ENCODE data around the gene NAA10. TPM values are rescaled to one million over a fixed set of nuclear protein-coding genes. Genes with fewer than 3 reads are reported as not detected.
A peak's percentile ranks its signal among the peaks of the same experiment; 100 is the strongest.

Gene NAA10
- total and polyA plus RNA-seq, 11 donors, result 52.5 to 221 (median 91.5) TPM

DNA sequence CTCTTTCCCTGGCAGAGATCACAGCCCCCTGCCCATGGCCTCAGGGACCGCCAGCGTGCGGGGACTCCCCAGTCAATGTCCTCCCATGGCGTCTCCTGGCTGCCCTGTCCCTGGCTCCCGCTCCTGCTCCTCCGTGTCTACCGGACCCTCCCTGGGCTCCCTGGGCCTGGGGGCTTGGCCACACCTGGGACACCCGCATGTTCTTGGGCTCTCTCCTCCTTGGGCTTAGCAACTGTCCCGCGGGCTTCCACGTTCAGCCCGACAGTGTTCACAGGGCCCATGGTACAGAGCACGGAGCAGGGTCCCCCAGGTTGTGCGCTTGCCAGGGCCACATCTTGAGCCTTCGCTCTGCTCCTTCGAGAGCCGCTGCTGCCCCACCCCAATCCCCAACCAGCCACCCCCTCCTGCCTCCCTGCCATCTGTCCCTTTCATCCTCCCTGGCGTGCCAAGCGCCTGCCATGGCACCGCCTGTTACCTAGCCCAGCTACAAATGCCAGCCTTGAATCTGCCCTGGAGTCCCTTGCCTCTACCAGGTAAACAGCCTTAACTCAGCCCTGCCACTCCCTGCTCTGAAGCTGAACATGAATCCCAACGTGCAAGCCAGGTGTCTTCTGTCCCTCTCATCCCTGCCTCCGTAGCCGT lies 26.5 kb downstream of the NAA10 start:
- Histone ChIP-seq H3K27ac (no peak overlapping the region), H3K36me3 (peaks cover 0 to 27% (median 0%) of the 10 kb centered on the region in 9 donors), H3K4me3 (no peak overlapping the region), H3K9me3 (no peaks in the 10 kb centered on the region), H3K27me3 (peaks cover 0 to 44% (median 0%) of the 10 kb centered on the region in 9 donors), H3K4me1 (peaks cover 0 to 11% (median 0%) of the 10 kb centered on the region in 12 donors)
- TF ChIP-seq POLR2A (IDR thresholded peaks at IDR 0.05) (no peak), CTCF (IDR thresholded peaks at IDR 0.05) (no peak)
- 87 to 92% (median 89%) methylated on average over 21 to 23 of the region's 23 CpGs for WGBS, 4 donors
- ATAC-seq, result no peak
- intact Hi-C loops (cut with DNase I), result loop anchor here in 2 of 10 donors (10.0 kb wide), 1 partner anchor 74 kb away; the partner anchor contains the start of gene PDZD4 (in 2 of the 2)
- DNase-seq, result peak in 1 of 5 donors; percentile 11

- no peak overlapping the region for H3K4me3 ChIP-seq
- DNase-seq (no peak), ATAC-seq (no peak)
- WGBS, 4 donors, result 77 to 84% (median 79%) methylated on average over 11 to 12 of the region's 12 CpGs
- H3K27ac ChIP-seq, result no peak overlapping the region
- no peak for TF ChIP-seq POLR2A (IDR thresholded peaks at IDR 0.05)
- no peak for TF ChIP-seq CTCF (IDR thresholded peaks at IDR 0.05)
- peaks cover 0 to 22% (median 0%) of the 10 kb centered on the region in 9 donors for H3K36me3 ChIP-seq
- intact Hi-C loops (cut with DNase I), result loop anchor here in 2 of 10 donors (10.0 kb wide), 1 partner anchor 73 kb away; the partner anchor contains the start of gene PDZD4 (in 2 of the 2)
- H3K27me3 ChIP-seq, result peaks cover 0 to 38% (median 0%) of the 10 kb centered on the region in 9 donors
- peaks cover 0 to 12% (median 0%) of the 10 kb centered on the region in 12 donors for H3K4me1 ChIP-seq
- no peaks in the 10 kb centered on the region for H3K9me3 ChIP-seq
Measured at GRCh38 chrX:153907456-153907855, 27.4 kb downstream of the NAA10 start.

- Histone ChIP-seq H3K27ac (no peak overlapping the region), H3K4me3 (peak overlapping the region in 1 of 12 donors; percentile 46), H3K9me3 (no peaks in the 10 kb centered on the region), H3K4me1 (peaks cover 0 to 21% (median 1%) of the 10 kb centered on the region in 12 donors), H3K36me3 (peaks cover 0 to 11% (median 0%) of the 10 kb centered on the region in 9 donors), H3K27me3 (peaks cover 0 to 30% (median 0%) of the 10 kb centered on the region in 9 donors)
- intact Hi-C loops (cut with DNase I), result loop anchor here in 2 of 10 donors (10.0 kb wide), 1 partner anchor 72 kb away; the partner anchor contains the start of gene PDZD4 (in 2 of the 2)
- 74 to 85% (median 80%) methylated on average over 20 to 27 of the region's 27 CpGs for WGBS, 4 donors
- DNase-seq, result peak in 1 of 5 donors; percentile 33
- TF ChIP-seq CTCF (IDR thresholded peaks at IDR 0.05) (no peak), POLR2A (IDR thresholded peaks at IDR 0.05) (no peak)
- no peak for ATAC-seq
Measured at GRCh38 chrX:153906126-153906917, 28.5 kb downstream of the NAA10 start.

Data from heart left ventricle (tissue), 16 donors.